Kidney (tissue), 14 donors: Measurements from ENCODE around the gene THY1. TPM values are rescaled to one million over a fixed set of nuclear protein-coding genes. Genes with fewer than 3 reads are reported as not detected.
"Not testable (repeated sequence)": the region's sequence is repeated elsewhere in the genome, so short reads cannot be mapped to it uniquely, and the experiment has no call there.

Source experiments
- DNase-seq, 5 donors: peaks; one replicate each; pipeline ENCODE4 v3.0.0-alpha.2; 2013 to 2020
- FAIRE-seq: peaks from 2 replicates; lab custom pipeline; 2012; peaks lifted over from hg19 to GRCh38; lab: Jason Lieb, UNC
- H3K27ac ChIP-seq, 2 donors: one replicate each; pipeline ENCODE4 v1.7.0; 2013; ENCODE audit warnings: low read depth in 2 of 2, low read length in 2 of 2, inconsistent platforms in 1 of 2
- H3K27me3 ChIP-seq: one replicate; pipeline ENCODE4 v1.7.1; 2013; ENCODE audit warnings: low read length, inconsistent platforms; ENCODE audit not compliant: control insufficient read depth, insufficient read depth
- H3K36me3 ChIP-seq, 3 donors: one replicate each; pipeline versions ENCODE4 v1.7.0 to v1.7.1; 2013; ENCODE audit warnings: low read length in 3 of 3, control low read depth in 1 of 3, inconsistent platforms in 1 of 3; ENCODE audit not compliant: insufficient read depth in 3 of 3, control insufficient read depth in 2 of 3
- H3K4me1 ChIP-seq, 3 donors: one replicate each; pipeline versions ENCODE4 v1.7.0 to v1.7.1; 2013; ENCODE audit warnings: low read length in 3 of 3, inconsistent platforms in 1 of 3, low read depth in 1 of 3; ENCODE audit not compliant: control insufficient read depth in 2 of 3, insufficient read depth in 2 of 3
- H3K4me3 ChIP-seq, 3 donors: one replicate each; pipeline versions ENCODE4 v1.7.0 to v1.8.1; 2013; ENCODE audit warnings: low read length in 3 of 3, control low read depth in 1 of 3, inconsistent platforms in 1 of 3
- H3K9ac ChIP-seq, 3 donors: one replicate each; pipeline versions ENCODE4 v1.7.0 to v1.7.1; 2013; ENCODE audit warnings: low read length in 3 of 3, control low read depth in 1 of 3, inconsistent platforms in 1 of 3
- H3K9me3 ChIP-seq, 3 donors: one replicate each; pipeline versions ENCODE4 v1.7.0 to v1.7.1; 2013; ENCODE audit warnings: low read length in 3 of 3, control low read depth in 1 of 3, inconsistent platforms in 1 of 3; ENCODE audit not compliant: control insufficient read depth in 2 of 3, insufficient read depth in 1 of 3
- intact Hi-C: fragments of 100-400 bp; cut with DNase I; formaldehyde crosslinking; loops from one replicate; pipeline ENCODE4 v1.11.1; 2022
- polyA plus RNA-seq: library from polyadenylated mRNA; stranded (reverse); fragments of 350-450 nt; fragmentation: Illumina TruSeq; extraction: RNeasy Lipid Tissue Mini Kit (QIAGEN cat#74804); gene quantifications from one replicate; pipeline ENCODE4 v1.2.3, GENCODE V29; 2014; ENCODE audit warnings: low read depth, low replicate concordance; ENCODE audit not compliant: insufficient read depth
- total RNA-seq: library from RNA; stranded (reverse); fragmentation: NEBNext Ultra II Directional; extraction: Animal tissue kit (Norgen Biotek cat#: 25700); gene quantifications from one replicate; pipeline ENCODE4 v1.2.1, GENCODE V29; 2021
- TF ChIP-seq, protein P1 (sequence below): IDR thresholded peaks from 3 replicates; pipeline ENCODE4 v1.5.1; 2012; ENCODE audit warnings: mild to moderate bottlenecking, moderate library complexity, borderline replicate concordance; ENCODE audit not compliant: insufficient read depth; ENCODE audit errors: extremely low read depth
- donor health status: control.
- donor health status: control.
- donor health status: control.
- donor health status: control.
- donor health status: control.
- donor health status: DM: yes; HTN: yes; CAD: no.
- donor health status: Normal renal cell carcinoma (clear cell type).

Gene THY1
- total and polyA plus RNA-seq, 2 donors from 2014 or later = 17.5 to 240 TPM

DNA sequence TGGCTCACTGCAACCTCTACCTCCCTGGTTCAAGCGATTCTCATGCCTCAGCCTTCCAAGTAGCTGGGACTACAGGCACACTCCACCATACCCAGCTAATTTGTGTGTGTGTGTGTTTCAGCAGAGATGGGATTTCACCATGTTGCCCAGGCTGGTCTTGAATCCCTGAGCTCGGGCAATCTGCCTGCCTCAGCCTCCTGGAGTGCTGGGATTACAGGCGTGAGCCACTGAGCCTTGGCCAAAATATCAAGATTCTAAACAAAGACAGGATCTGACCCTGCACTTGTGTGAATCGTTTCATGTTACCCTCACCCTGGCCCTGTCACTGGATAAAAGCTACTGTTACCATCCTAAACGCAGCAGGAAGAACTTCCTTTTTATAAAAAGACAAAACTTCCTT is 15.6 kb upstream of the THY1 start:
- no peaks in the 10 kb centered on the region for H3K27me3 ChIP-seq
- no peaks in the 10 kb centered on the region for H3K4me1 ChIP-seq
- intact Hi-C loops = no loop called here
- no peaks in the 10 kb centered on the region for H3K36me3 ChIP-seq
- H3K4me3 ChIP-seq = no peak overlapping the region
- FAIRE-seq = no peak
- no peak overlapping the region for H3K9ac ChIP-seq
- DNase-seq = peak in 2 of 5 donors; percentile 16 to 21
- TF ChIP-seq, protein P1, sequence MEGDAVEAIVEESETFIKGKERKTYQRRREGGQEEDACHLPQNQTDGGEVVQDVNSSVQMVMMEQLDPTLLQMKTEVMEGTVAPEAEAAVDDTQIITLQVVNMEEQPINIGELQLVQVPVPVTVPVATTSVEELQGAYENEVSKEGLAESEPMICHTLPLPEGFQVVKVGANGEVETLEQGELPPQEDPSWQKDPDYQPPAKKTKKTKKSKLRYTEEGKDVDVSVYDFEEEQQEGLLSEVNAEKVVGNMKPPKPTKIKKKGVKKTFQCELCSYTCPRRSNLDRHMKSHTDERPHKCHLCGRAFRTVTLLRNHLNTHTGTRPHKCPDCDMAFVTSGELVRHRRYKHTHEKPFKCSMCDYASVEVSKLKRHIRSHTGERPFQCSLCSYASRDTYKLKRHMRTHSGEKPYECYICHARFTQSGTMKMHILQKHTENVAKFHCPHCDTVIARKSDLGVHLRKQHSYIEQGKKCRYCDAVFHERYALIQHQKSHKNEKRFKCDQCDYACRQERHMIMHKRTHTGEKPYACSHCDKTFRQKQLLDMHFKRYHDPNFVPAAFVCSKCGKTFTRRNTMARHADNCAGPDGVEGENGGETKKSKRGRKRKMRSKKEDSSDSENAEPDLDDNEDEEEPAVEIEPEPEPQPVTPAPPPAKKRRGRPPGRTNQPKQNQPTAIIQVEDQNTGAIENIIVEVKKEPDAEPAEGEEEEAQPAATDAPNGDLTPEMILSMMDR = no peak
- no peak overlapping the region for H3K27ac ChIP-seq
- H3K9me3 ChIP-seq = no peaks in the 10 kb centered on the region

GRCh38 chr11:119437521-119437920 is 14.5 kb upstream of the THY1 start:
- H3K9ac ChIP-seq, H3K36me3 ChIP-seq, H3K27ac ChIP-seq, H3K9me3 ChIP-seq, FAIRE-seq, DNase-seq, H3K4me3 ChIP-seq, H3K4me1 ChIP-seq, H3K27me3 ChIP-seq, intact Hi-C loops: not testable (repeated sequence)

DNA sequence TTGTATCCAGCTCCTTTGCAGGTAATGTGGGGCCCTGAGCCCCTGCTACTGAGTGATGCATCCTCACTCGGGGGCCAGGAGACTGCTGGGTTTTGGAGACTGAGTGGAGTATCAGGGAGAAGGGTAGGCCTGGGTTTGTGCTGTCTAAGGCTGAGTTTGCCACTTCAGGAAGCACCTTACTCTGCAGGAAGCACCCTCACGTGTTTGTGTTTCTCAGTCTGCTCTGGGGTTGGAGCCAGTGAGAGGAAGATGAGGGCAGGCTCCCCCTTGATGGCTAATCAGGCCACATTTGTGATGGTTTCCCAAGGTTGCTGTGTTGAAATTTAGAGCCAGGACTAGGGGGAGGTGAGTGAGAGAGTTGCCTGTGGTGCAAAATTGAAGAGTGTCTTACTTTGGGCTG is 13.7 kb upstream of the THY1 start:
- FAIRE-seq = no peak
- no peak overlapping the region for H3K9ac ChIP-seq

DNA sequence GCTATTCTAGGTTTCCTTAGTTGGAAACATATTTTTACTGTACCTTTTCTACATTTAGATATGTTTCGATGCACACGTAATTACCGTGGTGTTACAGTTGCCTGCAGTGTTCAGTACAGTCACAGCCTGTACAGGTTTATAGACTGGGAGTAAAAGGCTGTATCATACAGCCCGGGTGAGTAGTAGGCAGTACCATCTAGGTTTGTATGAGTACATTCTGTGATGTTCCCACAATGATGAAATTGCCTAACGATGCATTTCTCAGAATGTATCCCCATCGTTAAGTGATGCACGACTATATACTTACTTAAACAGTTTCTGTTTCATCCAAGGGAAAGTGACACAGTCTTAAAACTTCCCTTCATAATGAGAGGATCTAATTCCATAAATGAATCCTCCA is 13.1 kb upstream of the THY1 start:
- H3K27ac ChIP-seq = no peak overlapping the region
- no peaks in the 10 kb centered on the region for H3K4me1 ChIP-seq
- H3K4me3 ChIP-seq = no peak overlapping the region
- TF ChIP-seq, protein P1 = no peak
- no peak overlapping the region for H3K9ac ChIP-seq
- DNase-seq (no peak), FAIRE-seq (no peak)
- H3K9me3 ChIP-seq = no peaks in the 10 kb centered on the region
- H3K27me3 ChIP-seq = no peaks in the 10 kb centered on the region
- intact Hi-C loops = no loop called here
- H3K36me3 ChIP-seq = no peaks in the 10 kb centered on the region

More for the DNA sequence above, 13.7 kb upstream of the THY1 start:
- Histone ChIP-seq H3K4me1 (no peaks in the 10 kb centered on the region), H3K27me3 (no peaks in the 10 kb centered on the region), H3K9me3 (no peaks in the 10 kb centered on the region), H3K4me3 (no peak overlapping the region), H3K27ac (no peak overlapping the region), H3K36me3 (no peaks in the 10 kb centered on the region)
- DNase-seq = no peak
- TF ChIP-seq, protein P1 = no peak
- intact Hi-C loops = no loop called here
